ENCODE measurements around the gene ARHGEF6. TPM values are rescaled to one million over a fixed set of nuclear protein-coding genes. Genes with fewer than 3 reads are reported as not detected.

The ARHGEF6 gene
- total RNA-seq, 1 donor from 2014 or later = 0.31 TPM

DNA sequence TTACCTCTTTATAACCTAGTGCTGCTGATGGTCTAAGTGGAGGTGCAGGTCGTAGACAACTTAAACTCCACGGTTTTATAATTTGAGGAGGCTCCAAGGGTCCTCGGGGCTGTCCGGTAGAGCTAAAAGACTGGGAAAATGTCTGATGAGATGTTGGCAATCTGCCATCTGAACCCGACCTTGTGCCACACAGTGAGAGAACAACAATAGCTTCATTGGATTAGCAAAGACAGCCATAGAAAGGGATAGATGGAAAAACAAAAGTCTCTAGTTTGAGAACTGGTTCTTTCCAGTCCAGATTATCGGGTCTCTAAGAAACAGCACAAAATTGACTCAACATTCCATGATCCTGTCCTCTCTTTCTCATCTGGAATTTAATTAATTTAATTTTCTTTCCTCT, 101.2 kb downstream of the ARHGEF6 start:
- no peaks in the 10 kb centered on the region for H3K36me3 Mint-ChIP-seq (ENCODE audit: insufficient read depth)
- TF ChIP-seq, protein P1, sequence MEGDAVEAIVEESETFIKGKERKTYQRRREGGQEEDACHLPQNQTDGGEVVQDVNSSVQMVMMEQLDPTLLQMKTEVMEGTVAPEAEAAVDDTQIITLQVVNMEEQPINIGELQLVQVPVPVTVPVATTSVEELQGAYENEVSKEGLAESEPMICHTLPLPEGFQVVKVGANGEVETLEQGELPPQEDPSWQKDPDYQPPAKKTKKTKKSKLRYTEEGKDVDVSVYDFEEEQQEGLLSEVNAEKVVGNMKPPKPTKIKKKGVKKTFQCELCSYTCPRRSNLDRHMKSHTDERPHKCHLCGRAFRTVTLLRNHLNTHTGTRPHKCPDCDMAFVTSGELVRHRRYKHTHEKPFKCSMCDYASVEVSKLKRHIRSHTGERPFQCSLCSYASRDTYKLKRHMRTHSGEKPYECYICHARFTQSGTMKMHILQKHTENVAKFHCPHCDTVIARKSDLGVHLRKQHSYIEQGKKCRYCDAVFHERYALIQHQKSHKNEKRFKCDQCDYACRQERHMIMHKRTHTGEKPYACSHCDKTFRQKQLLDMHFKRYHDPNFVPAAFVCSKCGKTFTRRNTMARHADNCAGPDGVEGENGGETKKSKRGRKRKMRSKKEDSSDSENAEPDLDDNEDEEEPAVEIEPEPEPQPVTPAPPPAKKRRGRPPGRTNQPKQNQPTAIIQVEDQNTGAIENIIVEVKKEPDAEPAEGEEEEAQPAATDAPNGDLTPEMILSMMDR (IDR thresholded peaks at IDR 0.05; ENCODE audit: unreplicated experiment) = no peak
- H3K4me3 Mint-ChIP-seq (ENCODE audit: low read depth) = no peak overlapping the region
- DNase-seq (ENCODE audit: low spot score, unreplicated experiment) = no peak
- peaks cover 13% of the 10 kb centered on the region for H3K9me3 Mint-ChIP-seq (ENCODE audit: low read depth)
- no peak overlapping the region for H3K27ac Mint-ChIP-seq
- no peaks in the 10 kb centered on the region for H3K27me3 Mint-ChIP-seq
- H3K4me1 Mint-ChIP-seq (ENCODE audit: low read depth) = no peaks in the 10 kb centered on the region

DNA sequence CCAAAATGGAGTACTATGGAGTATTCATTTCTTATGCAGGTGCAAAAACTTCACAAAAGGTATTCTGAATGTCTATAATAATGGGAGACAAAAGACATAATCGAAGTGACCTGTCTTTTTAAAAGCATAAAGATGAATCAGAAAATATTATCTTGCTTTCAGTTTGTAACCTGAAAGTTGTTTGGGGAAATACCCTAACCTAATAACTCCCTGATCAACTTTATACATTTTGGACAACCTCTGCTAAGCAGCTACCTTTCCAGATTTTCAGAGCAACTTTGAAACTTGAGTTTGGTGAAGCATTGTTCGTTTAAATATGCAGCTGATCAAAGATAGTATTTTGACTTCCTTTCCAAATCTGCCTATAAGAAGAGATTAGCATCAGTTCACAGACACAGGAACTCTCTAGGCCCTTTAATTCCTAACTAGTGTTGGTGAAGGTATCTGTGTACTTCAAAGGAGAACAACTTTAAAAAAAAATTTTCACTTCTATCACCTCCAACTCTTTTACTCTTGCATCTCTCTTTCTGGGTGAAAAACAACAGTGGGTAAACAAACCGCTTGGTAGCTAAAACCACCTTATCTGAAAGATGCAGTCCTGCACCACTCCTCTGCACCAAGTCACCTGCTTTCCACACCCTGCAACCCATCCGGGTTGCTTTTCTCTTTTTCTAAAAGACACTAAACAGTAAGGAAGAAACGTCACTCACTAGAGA, 106.3 kb downstream of the ARHGEF6 start:
- H3K4me3 Mint-ChIP-seq (ENCODE audit: low read depth) = no peak overlapping the region
- peaks cover 21% of the 10 kb centered on the region for H3K9me3 Mint-ChIP-seq (ENCODE audit: low read depth)
- no peaks in the 10 kb centered on the region for H3K36me3 Mint-ChIP-seq (ENCODE audit: insufficient read depth)

DNA sequence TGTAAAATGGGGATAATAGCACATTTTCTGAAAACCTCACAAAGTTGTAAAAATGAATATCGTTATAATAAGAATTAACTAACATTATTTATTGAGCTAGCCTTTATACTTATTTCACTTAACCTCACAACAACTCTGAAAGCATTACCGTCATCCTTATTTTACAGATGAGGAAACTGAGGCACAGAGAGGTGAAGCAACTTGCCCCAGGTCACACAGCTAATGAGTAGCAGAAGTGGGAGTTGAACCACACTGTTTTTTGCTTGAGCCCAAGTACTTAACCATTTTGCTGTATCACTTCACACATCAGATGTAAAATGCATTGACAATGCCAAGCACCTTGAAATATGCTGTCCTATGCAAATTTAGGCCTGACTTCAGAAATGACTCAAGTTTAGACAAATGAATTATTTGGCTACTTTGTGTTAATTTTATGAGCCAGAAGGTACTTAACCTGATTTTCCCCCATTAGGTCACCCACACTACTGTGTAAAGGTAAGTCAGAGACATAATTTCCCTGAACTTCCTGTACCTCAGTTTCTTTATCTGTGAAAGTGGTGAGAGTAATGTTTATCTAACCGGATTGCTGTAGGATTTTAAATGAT, 109.6 kb downstream of the ARHGEF6 start:
- no peak for DNase-seq (ENCODE audit: low spot score, unreplicated experiment)
- Mint-ChIP-seq H3K9me3 (ENCODE audit: low read depth) (peaks cover 22% of the 10 kb centered on the region), H3K4me3 (ENCODE audit: low read depth) (no peak overlapping the region)

More for the DNA sequence above, 106.3 kb downstream of the ARHGEF6 start:
- Mint-ChIP-seq H3K27me3 (peaks cover 3% of the 10 kb centered on the region), H3K4me1 (ENCODE audit: low read depth) (no peaks in the 10 kb centered on the region), H3K27ac (no peak overlapping the region)
- no peak for DNase-seq (ENCODE audit: low spot score, unreplicated experiment)
- TF ChIP-seq, protein P1 (IDR thresholded peaks at IDR 0.05; ENCODE audit: unreplicated experiment) = no peak

DNA sequence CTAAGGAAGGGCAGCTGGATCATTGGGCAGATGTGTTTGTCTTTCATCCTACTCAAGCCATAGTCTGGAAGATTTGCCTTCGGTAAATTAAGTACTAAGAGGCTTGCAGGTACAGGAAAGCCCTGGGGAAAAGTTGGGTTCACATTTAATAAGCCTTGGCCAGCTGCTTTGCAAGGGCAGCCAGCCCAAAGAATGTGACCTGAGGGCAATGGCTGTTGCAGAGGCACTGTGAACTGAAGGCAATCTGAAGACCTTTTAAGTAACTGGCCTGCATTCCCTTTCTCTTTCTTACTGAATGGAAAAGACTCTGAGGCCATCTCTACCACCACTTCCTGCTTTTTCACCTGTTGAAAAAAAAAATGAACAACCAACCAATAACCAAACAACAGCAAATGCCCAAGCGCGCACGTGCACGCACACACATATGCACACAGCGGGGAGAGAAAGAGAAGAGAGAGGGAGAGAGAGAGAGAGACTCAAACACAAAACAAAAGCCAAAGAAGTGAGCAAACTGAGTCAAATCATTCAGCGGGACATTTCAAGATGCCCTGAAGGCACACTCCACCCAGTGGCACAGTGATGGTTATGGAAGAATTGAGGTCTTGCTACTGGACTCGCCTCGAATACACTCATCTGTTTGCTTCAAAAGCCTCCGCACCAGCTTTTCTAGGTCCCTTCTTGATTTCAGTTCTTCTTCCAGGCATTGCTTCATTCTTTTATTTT, 113.1 kb downstream of the ARHGEF6 start:
- Mint-ChIP-seq H3K27me3 (peaks cover 3% of the 10 kb centered on the region), H3K36me3 (ENCODE audit: insufficient read depth) (peaks cover 5% of the 10 kb centered on the region), H3K9me3 (ENCODE audit: low read depth) (peaks cover 31% of the 10 kb centered on the region), H3K4me3 (ENCODE audit: low read depth) (no peak overlapping the region), H3K27ac (no peak overlapping the region), H3K4me1 (ENCODE audit: low read depth) (no peaks in the 10 kb centered on the region)
- TF ChIP-seq, protein P1 (IDR thresholded peaks at IDR 0.05; ENCODE audit: unreplicated experiment) = no peak
- DNase-seq (ENCODE audit: low spot score, unreplicated experiment) = no peak

More for the DNA sequence above, 109.6 kb downstream of the ARHGEF6 start:
- Mint-ChIP-seq H3K4me1 (ENCODE audit: low read depth) (no peaks in the 10 kb centered on the region), H3K36me3 (ENCODE audit: insufficient read depth) (no peaks in the 10 kb centered on the region), H3K27me3 (peaks cover 3% of the 10 kb centered on the region), H3K27ac (no peak overlapping the region)
- TF ChIP-seq, protein P1 (IDR thresholded peaks at IDR 0.05; ENCODE audit: unreplicated experiment) = no peak

DNA sequence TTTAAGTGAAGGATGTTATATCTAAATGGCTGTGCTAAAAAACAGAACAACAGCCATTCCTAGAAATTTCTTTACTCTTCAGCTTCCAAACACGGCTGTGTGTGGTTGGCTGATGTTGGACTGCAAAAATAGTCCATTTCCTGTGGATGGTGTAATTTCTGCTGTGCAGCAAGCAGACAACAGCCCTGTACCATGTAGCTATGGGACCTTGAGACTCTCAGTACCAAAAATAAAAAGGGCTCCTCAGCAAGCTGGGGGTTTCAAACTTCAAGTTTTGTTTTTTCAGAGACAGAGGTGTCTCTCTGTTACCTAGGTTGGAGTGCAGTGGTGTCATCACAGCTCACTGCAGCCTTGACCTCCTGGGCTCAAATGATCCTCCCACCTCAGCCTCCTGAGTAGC, 114.6 kb downstream of the ARHGEF6 start:
- Mint-ChIP-seq H3K9me3 (ENCODE audit: low read depth) (peaks cover 31% of the 10 kb centered on the region), H3K27me3 (no peaks in the 10 kb centered on the region), H3K27ac (no peak overlapping the region), H3K4me1 (ENCODE audit: low read depth) (no peaks in the 10 kb centered on the region), H3K36me3 (ENCODE audit: insufficient read depth) (peaks cover 5% of the 10 kb centered on the region), H3K4me3 (ENCODE audit: low read depth) (no peak overlapping the region)
- no peak for DNase-seq (ENCODE audit: low spot score, unreplicated experiment)
- TF ChIP-seq, protein P1 (IDR thresholded peaks at IDR 0.05; ENCODE audit: unreplicated experiment) = no peak
